Endothelial cell of umbilical vein (primary cell): ENCODE results near the gene MADCAM1. TPM values are rescaled to one million over a fixed set of nuclear protein-coding genes. Genes with fewer than 3 reads are reported as not detected.

Experiments used
- BruUV-seq: library from RNA; stranded (reverse); fragments of 400-500 nt; replicated peaks from 2 replicates; lab custom pipeline; 2021; lab: Mats Ljungman, UMichigan
- CTCF ChIA-PET: fragments of 300-600, 350-600 bp; sonication (Branson Sonifier 250); formaldehyde crosslinking; loops from one replicate; lab custom pipeline; 2021; ENCODE audit warnings: antibody characterized with exemption, inconsistent platforms; lab: Charles Lee
- POLR2A ChIA-PET: fragments of 300-600, 350-600 bp; sonication (Branson Sonifier 250); formaldehyde crosslinking; loops from one replicate; lab custom pipeline; 2021; ENCODE audit warnings: antibody characterized with exemption, inconsistent platforms; lab: Charles Lee
- DNase-seq: peaks from one replicate; pipeline ENCODE4 v3.0.0-alpha.2; 2011; ENCODE audit warnings: low read depth, low spot score
- FAIRE-seq: peaks from 2 replicates; lab custom pipeline; 2011; peaks lifted over from hg19 to GRCh38; lab: Jason Lieb, UNC
- H2AFZ ChIP-seq: 2 replicates; pipeline ENCODE4 v1.6.0; 2012; ENCODE audit warnings: low read depth, low read length, control low read depth, inconsistent platforms
- H3K27ac ChIP-seq: 2 replicates; pipeline ENCODE4 v1.5.1; 2011; ENCODE audit warnings: low read depth, mild to moderate bottlenecking, control low read depth, low read length, moderate library complexity; ENCODE audit not compliant: insufficient read depth
- H3K27me3 ChIP-seq, 2 experiments: 2 replicates each; pipeline versions ENCODE4 v1.6.0 to v1.6.1; 2011; ENCODE audit warnings: low read length in 2 of 2, mixed read lengths in 1 of 2; ENCODE audit not compliant: control insufficient read depth in 2 of 2, insufficient read depth in 2 of 2
- H3K36me3 ChIP-seq, 2 experiments: 2 replicates in 1 of 2; 3 replicates in 1 of 2; pipeline ENCODE4 v1.5.1; 2011; ENCODE audit warnings: low read length in 2 of 2, mild to moderate bottlenecking in 1 of 2, moderate library complexity in 1 of 2; ENCODE audit not compliant: control insufficient read depth in 2 of 2, insufficient read depth in 2 of 2; ENCODE audit errors: extremely low read depth in 1 of 2
- H3K4me1 ChIP-seq: 3 replicates; pipeline ENCODE4 v1.5.1; 2011; ENCODE audit warnings: mild to moderate bottlenecking, low read length; ENCODE audit not compliant: control insufficient read depth, insufficient read depth; ENCODE audit errors: extremely low read depth
- H3K4me2 ChIP-seq: 2 replicates; pipeline ENCODE4 v1.6.1; 2011; ENCODE audit warnings: low read length, control low read depth, mixed read lengths; ENCODE audit not compliant: insufficient read depth
- H3K4me3 ChIP-seq, 3 experiments: fragments of 200-600 bp in 1 of 3; sonication (generic), shearing (Covaris generic) in 1 of 3; replicated peaks in 1 of 3; 2 replicates each; pipeline ENCODE4 v1.5.1; 2011 to 2016; ENCODE audit warnings: control low read depth in 3 of 3, low read length in 3 of 3, mild to moderate bottlenecking in 2 of 3, inconsistent platforms in 1 of 3, low read depth in 1 of 3, moderate library complexity in 1 of 3; ENCODE audit not compliant: insufficient read depth in 1 of 3
- H3K79me2 ChIP-seq: 2 replicates; pipeline ENCODE4 v1.6.0; 2012; ENCODE audit warnings: low read length, inconsistent platforms; ENCODE audit not compliant: control insufficient read depth, insufficient read depth
- H3K9ac ChIP-seq: replicated peaks from 2 replicates; pipeline ENCODE3; 2011; ENCODE audit warnings: low read length, control low read depth; ENCODE audit not compliant: insufficient read depth; ENCODE audit errors: extremely low read depth
- H3K9me1 ChIP-seq: replicated peaks from 3 replicates; pipeline ENCODE4 v1.6.0; 2011; ENCODE audit warnings: mild to moderate bottlenecking, low read length; ENCODE audit not compliant: control insufficient read depth, insufficient read depth; ENCODE audit errors: extremely low read depth
- H3K9me3 ChIP-seq: replicated peaks from 2 replicates; pipeline ENCODE4 v1.5.1; 2012; ENCODE audit warnings: low read length, inconsistent platforms; ENCODE audit not compliant: control insufficient read depth, insufficient read depth
- H4K20me1 ChIP-seq: replicated peaks from 2 replicates; pipeline ENCODE3; 2011; ENCODE audit warnings: mild to moderate bottlenecking, low read length; ENCODE audit not compliant: control insufficient read depth, insufficient read depth; ENCODE audit errors: extremely low read depth
- EZH2 ChIP-seq: IDR thresholded peaks from 2 replicates; pipeline ENCODE4 v1.6.1; 2012; ENCODE audit warnings: borderline replicate concordance, low read depth, mild to moderate bottlenecking, moderate library complexity, low read length, inconsistent platforms; ENCODE audit not compliant: severe bottlenecking
- POLR2A ChIP-seq: IDR thresholded peaks from 2 replicates; pipeline ENCODE4 v1.6.1; 2012; ENCODE audit warnings: low read depth, mild to moderate bottlenecking, control low read depth, low read length
- dilution Hi-C: fragments of 300-500 bp; cut with MboI; formaldehyde crosslinking; loops from one replicate; pipeline ENCODE4 v1.15.0; 2019; ENCODE audit warnings: low sequenced_read_pairs; ENCODE audit not compliant: extremely low pct_ligation_motif_present
- intact Hi-C: fragments of 100-400 bp; cut with micrococcal nuclease; formaldehyde crosslinking; loops from one replicate; pipeline ENCODE4 v1.10.0; 2022
- polyA plus RNA-seq, 4 experiments: library from polyadenylated mRNA; depleted of rRNA in 3 of 4; stranded (reverse) in 3 of 4; unstranded in 1 of 4; fragments of >200 nt; gene quantifications; 2 replicates each; pipeline versions ENCODE4 v1.2.1 to v1.2.3, GENCODE V29; 2011 to 2012; ENCODE audit warnings: missing spikeins in 1 of 4
- total RNA-seq: library from RNA; stranded (reverse); gene quantifications from 2 replicates; pipeline ENCODE4 v1.2.3, GENCODE V29; 2021

MADCAM1 gene
- total and polyA plus RNA-seq, 2 donors (not counting 3 experiments of a cell fraction or from before 2014, with no cell fraction given), result 0.07 to 0.31 TPM

DNA sequence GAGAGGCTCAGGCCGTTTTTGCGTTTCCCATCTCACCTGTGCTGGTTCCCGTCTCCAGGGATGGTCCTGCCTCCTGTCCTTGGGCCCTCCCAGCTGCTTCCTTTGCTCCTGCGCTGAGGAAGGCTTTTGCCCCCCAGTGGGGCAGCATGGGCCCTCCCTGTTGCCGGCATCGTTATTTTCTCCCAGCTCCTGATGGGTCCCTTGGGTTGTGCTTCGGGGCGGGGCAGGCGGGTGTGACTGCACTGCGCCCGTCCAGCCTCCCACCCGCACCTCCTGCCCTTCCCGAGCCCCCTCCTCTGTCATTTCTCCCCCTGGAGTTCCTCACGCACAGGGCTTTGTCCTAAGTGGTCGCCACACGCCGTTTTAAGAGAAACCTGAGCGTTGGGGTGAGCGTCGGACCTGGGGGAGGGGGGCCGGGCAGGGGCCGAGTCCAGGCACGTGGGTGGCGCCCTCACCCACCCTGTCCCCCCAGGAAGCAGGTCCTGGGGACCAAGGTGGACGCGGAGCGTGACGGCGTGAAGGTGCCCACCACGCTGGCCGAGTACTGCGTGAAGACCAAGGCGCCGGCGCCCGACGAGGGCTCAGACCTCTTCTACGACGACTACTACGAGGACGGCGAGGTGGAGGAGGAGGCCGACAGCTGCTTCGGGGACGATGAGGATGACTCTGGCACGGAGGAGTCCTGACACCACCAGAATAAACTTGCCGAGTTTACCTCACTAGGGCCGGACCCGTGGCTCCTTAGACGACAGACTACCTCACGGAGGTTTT lies 44.8 kb downstream of the MADCAM1 start:
- intact Hi-C loops, result no loop called here
- Histone ChIP-seq H3K4me3 (no peak overlapping the region), H3K4me2 (no peak overlapping the region), H3K4me1 (no peaks in the 10 kb centered on the region), H3K36me3 (peaks cover 5 to 41% of the 10 kb centered on the region in 2 experiments), H3K9me3 (no peaks in the 10 kb centered on the region), H3K27ac (no peak overlapping the region), H2AFZ (no peak overlapping the region), H3K9ac (no peak overlapping the region), H3K27me3 (no peaks in the 10 kb centered on the region), H4K20me1 (no peaks in the 10 kb centered on the region), H3K79me2 (peaks cover 3% of the 10 kb centered on the region), H3K9me1 (no peaks in the 10 kb centered on the region)
- ChIA-PET CTCF (interaction anchor here (1.7 kb wide), 1 partner anchor 9 kb away, joined by 7 read pairs; the partner anchor contains the start of gene CDC34), POLR2A (no interaction called here)
- FAIRE-seq, result no peak
- no peak for TF ChIP-seq POLR2A
- DNase-seq, result no peak
- BruUV-seq, result no TSS peak
- dilution Hi-C loops, result no loop called here

DNA sequence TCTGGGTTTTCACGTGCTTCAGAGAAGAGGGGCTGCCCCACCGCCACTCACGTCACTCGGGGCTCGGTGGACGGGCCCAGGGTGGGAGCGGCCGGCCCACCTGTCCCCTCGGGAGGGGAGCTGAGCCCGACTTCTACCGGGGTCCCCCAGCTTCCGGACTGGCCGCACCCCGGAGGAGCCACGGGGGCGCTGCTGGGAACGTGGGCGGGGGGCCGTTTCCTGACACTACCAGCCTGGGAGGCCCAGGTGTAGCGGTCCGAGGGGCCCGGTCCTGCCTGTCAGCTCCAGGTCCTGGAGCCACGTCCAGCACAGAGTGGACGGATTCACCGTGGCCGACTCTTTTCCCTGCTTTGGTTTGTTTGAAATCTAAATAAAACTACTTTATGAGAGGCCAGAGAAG lies 45.4 kb downstream of the MADCAM1 start:
- no peaks in the 10 kb centered on the region for H4K20me1 ChIP-seq
- H3K9me3 ChIP-seq, result no peaks in the 10 kb centered on the region
- TF ChIP-seq EZH2, result no peak
- no peak overlapping the region for H3K4me2 ChIP-seq
- H2AFZ ChIP-seq, result no peak overlapping the region
- H3K79me2 ChIP-seq, result peaks cover 2% of the 10 kb centered on the region
- no peaks in the 10 kb centered on the region for H3K4me1 ChIP-seq
- DNase-seq (no peak), FAIRE-seq (no peak)
- no peak overlapping the region for H3K9ac ChIP-seq
- TSS peak; percentile 12 for BruUV-seq
- POLR2A ChIA-PET, result no interaction called here
- H3K27me3 ChIP-seq, result no peaks in the 10 kb centered on the region
- CTCF ChIA-PET, result interaction anchor here (1.7 kb wide), 1 partner anchor 10 kb away, joined by 7 read pairs; the partner anchor contains the start of gene CDC34
- peaks cover 5 to 36% of the 10 kb centered on the region in 2 experiments for H3K36me3 ChIP-seq
- dilution Hi-C loops (no loop called here), intact Hi-C loops (no loop called here)
- H3K9me1 ChIP-seq, result no peaks in the 10 kb centered on the region
- no peak overlapping the region for H3K4me3 ChIP-seq
- no peak overlapping the region for H3K27ac ChIP-seq
